Measurements from ENCODE around the gene MGMT.

Gene MGMT

DNA sequence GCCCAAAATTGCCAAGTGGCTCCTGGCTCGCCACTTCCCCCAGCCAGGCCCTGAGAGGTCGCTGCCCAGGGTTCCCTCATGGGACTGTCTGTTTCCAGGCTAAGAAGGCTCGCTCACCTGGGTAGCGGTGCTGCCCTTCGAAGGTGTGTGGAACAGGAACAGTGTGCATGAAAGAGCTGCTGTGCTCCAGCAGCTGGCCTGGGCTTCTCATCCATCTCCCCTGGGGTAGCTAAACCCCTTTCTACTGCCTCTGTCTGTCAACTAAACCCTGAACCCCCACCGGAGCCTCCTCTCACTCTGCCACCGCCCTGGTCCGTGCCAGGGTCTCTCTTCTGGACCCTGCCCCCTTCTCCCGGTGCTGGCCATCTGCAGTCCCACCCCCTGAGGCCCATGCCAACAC is 344.2 kb downstream of the MGMT start:
- DNase-seq = no peak

DNA sequence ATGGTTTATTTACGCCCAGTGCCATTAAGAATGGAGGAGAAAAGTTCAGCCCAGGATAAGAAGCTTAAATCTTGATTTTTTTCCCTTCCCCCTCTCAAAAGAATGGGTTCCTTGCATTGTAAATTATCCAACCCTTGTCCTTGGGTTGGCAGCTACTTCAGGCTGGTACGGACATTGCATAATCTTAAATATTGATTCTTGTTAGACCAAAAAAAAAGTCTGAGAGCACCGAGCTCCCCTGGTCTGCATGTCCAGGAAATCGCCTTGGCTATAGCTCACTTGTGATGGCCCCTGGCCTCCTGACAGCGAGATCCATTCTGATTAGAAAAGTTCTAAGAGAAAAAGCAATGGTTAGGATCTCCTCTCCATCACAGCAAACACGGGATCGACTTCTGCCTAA is 345.4 kb downstream of the MGMT start:
- DNase-seq = no peak

DNA sequence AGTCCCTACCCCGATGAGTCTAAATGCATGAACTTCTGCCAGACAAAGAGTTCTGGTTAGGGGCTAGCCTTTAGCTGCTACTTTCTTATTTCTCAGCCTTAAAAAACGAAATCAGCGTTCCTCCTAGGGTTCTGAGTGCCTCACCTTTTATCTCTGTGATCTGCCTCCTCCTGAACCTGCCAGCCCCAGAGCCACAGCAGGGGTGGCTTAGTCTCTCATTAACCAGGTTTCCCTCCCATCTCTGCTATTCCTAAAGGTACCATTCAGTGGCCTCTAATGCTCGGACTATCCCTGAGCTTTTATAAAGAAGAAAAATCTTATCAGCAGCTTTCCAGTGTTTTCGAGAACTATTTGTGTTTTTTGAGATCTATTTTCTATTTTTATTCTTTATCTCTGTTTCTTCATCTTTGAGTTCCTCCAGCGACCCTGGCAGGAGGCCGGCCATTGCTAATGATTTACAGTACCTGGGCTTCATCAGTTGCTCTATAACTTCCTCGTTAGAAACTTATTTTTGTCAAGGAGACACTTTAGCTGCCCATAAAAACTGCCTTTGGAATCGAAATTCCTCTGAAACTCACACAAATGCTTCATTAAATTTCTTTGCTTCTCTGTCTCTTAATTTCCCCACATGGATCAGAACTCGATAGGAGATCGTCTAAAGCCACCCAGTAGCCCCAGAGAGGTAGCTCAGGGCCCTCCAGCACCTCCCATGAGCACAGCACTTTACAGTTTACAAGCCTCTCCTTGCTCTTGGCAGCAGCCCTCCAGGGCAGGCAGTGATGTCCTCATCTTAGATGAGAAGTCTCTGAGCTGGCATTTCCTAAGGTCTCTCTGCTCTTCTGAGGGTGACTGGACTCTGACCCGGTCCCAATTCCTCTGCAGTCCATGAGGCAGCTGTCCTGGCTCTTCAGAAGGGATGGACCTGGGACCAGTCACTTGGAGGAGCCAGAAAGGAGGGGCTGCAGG is 347.9 kb downstream of the MGMT start:
- DNase-seq = no peak

DNA sequence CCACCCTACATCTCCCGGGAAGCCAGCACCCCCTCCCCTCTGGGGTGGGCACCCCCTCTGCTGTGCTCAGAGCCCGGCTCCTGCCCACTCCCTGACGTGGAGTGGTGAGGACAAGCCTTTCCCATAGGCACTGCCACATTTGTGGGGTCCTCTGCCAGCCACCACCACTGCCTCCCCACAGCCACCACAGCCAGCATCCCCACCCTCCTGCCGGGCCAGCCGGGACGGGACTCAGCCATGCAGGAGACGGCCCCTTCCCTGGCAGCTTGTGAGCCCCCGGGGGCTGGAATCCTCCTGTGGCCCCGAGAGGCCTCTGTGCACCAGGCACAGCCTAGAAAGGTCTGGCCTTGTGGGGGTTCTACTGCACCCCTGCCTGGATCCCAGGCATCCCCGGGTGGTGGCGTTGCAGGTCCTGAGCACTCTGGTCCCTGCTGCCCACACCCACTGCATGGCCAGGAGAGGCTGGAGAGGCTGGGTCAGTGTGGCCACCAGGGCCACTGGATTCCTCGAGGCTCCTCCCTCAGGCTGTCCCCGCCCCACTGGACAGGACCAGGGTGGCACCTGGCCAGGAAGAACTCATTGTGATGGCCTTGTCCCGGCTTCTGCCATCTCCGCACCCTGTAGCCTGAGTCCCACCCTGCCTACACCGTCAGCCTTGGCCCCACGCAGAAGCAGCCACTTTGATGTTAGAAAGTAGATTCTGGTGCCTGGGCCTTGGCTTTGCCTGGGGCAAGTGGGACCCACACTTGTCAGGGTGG is 349.0 kb downstream of the MGMT start:
- DNase-seq = no peak

DNA sequence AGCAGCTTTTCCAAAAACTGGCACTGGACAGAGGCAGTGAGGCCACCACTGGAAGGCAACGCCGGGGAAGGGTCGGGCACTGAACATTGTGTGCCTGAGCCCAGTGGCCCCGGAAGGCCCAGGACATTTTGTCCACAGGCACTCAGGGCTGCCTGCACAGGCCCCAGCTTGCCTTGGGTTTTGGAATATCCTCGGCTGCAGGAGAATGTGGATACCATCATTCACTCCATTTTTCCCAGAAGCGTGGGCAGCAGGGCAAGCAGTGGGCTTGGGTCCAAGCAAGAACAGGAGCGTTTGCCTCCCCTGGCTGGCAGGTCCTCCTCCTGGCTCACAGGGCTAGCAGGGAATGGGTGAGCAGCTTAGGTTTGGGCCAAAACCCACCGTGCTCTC is 349.6 kb downstream of the MGMT start:
- DNase-seq = no peak

Measured in T1000 (cell line).